Measurements from ENCODE around the gene ENTPD8.

GRCh38 chr9:137461316-137461662, 20.1 kb upstream of the ENTPD8 start:
- TF ChIP-seq, protein P1, sequence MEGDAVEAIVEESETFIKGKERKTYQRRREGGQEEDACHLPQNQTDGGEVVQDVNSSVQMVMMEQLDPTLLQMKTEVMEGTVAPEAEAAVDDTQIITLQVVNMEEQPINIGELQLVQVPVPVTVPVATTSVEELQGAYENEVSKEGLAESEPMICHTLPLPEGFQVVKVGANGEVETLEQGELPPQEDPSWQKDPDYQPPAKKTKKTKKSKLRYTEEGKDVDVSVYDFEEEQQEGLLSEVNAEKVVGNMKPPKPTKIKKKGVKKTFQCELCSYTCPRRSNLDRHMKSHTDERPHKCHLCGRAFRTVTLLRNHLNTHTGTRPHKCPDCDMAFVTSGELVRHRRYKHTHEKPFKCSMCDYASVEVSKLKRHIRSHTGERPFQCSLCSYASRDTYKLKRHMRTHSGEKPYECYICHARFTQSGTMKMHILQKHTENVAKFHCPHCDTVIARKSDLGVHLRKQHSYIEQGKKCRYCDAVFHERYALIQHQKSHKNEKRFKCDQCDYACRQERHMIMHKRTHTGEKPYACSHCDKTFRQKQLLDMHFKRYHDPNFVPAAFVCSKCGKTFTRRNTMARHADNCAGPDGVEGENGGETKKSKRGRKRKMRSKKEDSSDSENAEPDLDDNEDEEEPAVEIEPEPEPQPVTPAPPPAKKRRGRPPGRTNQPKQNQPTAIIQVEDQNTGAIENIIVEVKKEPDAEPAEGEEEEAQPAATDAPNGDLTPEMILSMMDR (conservative IDR thresholded peaks at IDR 0.05 in 1 of 2, IDR thresholded peaks at IDR 0.05 in 1 of 2; ENCODE audit: low read depth in 1 of 2, low read length in 2 of 2): no peak
- no peak for TF ChIP-seq EZH2 (IDR thresholded peaks at IDR 0.05; ENCODE audit: low read length, missing control alignments)

Measured in fibroblast of lung (primary cell).